COLO829 (cell line): ENCODE results near the gene DOCK7.
A peak's percentile ranks its signal among the peaks of the same experiment; 100 is the strongest.
"Not testable (repeated sequence)": the region's sequence is repeated elsewhere in the genome, so short reads cannot be mapped to it uniquely, and the experiment has no call there.

Source experiments
- DNase-seq: peaks from one replicate; pipeline ENCODE4 v3.0.0; 2012; ENCODE audit warnings: low spot score

The DOCK7 gene

DNA sequence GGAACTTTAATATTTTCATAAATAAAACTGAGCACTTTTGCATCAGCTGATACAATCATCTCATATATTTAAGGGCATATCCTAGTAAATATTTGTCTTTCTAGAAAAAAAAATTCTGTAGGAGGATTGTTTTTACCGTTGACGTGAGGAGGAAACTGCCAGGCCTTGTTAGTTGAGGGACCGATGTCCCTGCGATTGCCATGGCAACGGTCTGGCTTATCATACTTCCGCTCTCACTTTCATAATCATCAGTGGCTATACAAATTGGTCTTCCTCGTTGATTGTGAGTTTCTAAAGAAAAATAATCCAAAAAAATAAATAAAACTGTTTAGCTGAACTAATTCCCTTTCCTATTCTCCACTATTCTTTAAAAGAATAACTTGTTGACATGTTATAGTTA lies 160.2 kb downstream of the DOCK7 start:
- DNase-seq: no peak

DNA sequence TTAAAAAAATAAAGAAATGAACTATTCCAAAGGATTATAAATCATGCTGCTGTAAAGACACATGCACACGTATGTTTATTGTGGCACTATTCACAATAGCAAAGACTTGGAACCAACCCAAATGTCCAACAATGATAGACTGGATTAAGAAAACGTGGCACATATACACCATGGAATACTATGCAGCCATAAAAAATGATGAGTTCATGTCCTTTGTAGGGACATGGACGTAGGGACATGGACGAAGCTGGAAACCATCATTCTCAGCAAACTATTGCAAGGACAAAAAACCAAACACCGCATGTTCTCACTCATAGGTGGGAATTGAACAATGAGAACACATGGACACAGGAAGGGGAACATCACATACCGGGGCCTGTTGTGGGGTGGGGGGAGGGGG lies 160.8 kb downstream of the DOCK7 start:
- DNase-seq: not testable (repeated sequence)

DNA sequence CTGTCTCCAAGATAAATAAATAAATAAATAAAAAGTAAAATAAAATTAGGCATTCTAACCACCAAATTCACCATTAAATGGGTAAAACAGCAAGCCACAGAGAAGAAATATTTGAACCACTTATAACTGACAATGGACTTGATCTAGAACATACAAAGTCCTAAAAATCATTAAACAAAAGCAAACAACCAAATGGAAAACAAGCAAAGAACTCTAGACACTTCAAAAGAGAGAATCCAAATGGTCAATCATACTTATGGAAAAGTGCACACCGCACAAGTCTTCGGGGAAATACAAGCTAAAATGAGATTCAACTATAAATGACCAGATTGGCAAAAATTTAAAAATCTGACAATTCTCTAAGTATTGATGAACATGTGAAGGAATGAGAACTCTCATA lies 164.3 kb downstream of the DOCK7 start:
- no peak for DNase-seq

GRCh38 chr1:62516600-62516999 lies 171.6 kb downstream of the DOCK7 start:
- peak; percentile 41 for DNase-seq

DNA sequence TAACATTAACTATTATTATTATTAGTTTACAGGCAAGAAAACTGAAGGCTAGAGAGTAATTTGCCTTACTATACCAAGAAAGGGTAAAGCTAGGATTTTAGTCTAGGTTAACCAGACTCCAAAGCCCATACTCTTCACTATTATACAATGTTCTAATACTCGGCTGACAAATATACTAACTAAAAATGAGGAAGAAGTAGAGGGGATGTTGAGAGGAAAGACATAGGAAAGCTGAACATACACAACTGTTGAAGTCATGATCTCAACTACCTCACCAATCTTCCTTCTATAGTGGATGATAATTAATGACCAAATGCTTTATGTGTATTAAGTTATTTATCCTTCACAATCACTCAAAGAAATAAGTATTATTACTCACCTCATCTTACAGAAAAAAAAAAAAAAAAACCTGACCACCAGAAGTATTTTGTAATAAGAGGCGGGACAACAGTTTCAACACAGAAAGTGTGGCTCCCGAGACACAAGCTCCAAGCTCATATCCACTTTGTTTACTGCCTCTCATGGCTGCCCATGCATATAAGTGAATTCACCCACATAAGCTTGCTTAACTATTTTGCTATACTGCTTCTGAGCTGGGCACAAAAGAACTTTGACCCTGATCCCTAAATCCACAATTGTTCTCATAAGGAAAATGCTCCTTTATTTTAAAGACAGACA lies 173.3 kb downstream of the DOCK7 start:
- DNase-seq: no peak

GRCh38 chr1:62513013-62513412 lies 175.2 kb downstream of the DOCK7 start:
- no peak for DNase-seq

DNA sequence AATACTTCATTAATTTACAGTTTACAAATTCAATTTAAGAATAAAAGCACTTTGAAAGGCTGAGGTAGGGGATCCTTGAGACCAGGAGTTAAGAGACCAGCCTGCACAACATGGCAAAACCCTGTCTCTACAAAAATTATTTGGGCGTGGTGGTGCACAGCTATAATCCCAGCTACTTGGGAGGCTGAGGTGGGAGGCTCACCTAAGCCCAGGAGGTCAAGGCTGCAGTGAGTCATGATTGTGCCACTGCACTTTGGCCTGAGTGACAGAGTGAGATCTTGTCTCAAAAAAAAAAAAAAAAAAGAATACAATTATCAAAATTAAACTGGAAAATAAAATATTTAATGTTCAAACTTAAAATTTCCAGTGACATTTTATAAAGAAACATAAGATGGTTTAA lies 179.2 kb downstream of the DOCK7 start:
- no peak for DNase-seq

DNA sequence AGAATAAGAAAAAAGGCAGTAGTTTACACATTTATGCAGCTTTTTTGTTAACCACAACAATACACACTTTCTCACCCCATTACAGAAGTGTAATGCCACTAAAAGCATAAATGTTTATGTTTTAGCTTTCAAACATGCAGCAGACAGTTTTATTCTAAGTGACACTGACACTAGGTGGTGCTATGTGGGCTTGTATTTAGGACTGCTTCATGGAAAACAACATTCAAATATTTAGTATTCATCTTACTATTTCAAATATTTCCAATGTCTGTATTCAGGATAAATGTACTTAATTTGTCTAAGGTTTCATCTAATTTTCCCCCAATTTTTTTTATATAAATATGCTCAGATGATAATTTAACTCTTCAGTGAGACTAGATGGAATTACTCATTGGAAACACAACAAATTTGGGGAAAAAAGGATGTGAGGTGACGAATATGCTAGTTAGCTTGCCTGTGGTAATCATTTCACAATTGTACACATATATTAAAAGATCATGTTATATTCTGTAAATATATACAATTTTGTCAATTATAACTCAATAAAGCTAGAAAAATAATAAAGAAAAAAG lies 179.9 kb downstream of the DOCK7 start:
- peak; percentile 42 for DNase-seq

GRCh38 chr1:62500210-62500609 lies 188.0 kb downstream of the DOCK7 start:
- no peak for DNase-seq

- DNase-seq: no peak
Measured at GRCh38 chr1:62494137-62494536, 194.0 kb downstream of the DOCK7 start.

DNA sequence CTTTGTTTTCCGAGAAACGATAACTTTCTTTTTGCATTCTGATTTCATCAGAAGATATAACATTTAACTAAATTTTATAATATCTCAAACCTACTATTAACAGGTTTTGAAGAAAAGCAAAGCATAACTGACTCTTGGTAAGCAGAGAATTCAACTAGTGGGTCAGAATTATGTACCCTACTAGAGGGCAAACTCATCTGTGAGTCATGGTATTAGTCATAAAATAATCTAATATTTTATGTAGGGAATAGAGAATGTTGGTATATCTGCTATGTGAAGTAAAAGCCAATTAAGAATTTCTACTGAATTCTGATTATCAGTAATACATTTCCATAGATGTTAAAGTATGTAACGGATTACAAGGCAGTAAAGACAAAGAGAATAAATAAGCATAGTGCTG lies 194.5 kb downstream of the DOCK7 start:
- DNase-seq: no peak

DNA sequence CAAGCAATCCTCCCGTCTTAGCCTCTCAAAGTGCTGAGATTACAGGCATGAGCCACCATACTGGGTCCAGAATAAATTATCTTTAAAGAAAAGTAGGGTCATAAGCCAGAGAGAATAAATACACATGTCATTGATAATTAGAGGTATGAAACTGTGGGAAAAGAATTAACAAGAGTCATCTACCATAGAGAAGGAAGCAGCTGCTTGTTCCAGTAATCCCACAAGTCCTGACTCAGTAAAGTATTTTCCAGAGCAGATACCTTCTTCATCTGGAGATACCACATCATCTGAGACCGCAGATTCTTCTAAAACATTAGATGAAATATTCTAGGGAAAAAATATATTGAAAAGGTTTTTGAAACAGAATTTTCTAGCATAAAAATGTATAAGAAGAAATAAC lies 195.7 kb downstream of the DOCK7 start:
- no peak for DNase-seq

DNA sequence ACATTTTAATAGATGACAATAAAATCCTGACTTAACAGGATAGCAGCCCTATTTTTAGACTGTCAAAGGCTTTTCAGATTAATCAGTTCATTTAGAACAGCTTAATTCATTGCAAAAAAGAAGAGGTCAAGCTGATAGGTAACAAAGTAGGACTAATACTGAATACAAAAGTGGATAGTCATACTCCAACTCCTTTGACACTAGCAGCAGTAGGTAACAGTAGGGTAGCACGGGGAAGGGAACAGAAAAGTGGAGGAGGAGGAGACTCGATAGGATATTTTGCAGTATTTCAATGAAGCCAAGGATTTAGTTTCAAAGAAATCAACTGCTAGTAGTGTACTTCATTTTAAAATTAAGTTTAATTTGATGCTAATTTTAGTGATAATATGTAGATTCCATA lies 200.2 kb downstream of the DOCK7 start:
- DNase-seq: no peak

DNA sequence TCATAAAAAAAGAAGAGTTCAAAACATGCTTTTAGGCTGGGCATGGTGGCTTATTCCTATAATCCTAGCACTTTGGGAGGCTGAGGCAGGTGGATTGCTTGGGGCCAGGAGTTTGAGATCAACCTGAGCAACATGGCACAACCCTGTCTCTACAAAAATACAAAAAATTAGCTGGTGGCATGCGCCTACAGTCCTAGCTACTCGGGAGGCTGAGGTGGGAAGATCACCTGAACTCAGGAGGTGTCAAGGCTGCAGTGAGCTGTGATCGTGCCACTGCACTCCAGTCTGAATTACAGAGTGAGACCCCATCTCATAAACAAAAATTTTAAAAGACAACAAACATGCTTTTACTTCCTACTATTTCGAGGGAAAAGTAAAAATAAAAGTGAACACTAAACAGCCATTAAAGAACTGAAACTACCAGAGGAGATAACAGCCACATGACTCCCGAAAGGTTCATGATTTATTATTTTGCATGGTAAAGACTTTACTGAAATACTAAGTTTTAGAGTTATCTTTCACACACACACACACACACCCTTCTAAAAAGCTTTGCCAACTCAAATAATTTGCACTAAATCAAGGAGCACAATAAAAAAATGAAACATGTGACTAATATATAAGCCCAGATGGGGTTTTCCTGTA lies 203.2 kb downstream of the DOCK7 start:
- DNase-seq: no peak

DNA sequence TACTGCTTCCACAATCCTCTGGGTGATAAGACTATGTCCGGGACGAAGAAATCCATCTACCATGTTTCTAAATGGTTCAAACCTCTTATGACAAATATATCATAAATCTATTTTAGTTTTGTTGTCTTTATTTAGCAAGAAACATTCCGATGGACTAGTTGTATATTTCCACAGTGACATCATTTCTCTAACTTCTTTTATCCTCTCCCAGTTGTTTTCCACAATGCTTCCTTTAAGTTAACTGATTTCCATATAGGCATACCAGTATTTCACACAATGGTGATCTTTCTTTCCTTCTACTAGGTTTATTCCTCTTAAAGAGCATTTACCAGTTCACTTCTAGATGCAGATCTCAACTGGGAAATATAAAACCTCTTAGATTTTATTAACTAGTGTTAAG lies 206.5 kb downstream of the DOCK7 start:
- DNase-seq: peak; percentile 66

DNA sequence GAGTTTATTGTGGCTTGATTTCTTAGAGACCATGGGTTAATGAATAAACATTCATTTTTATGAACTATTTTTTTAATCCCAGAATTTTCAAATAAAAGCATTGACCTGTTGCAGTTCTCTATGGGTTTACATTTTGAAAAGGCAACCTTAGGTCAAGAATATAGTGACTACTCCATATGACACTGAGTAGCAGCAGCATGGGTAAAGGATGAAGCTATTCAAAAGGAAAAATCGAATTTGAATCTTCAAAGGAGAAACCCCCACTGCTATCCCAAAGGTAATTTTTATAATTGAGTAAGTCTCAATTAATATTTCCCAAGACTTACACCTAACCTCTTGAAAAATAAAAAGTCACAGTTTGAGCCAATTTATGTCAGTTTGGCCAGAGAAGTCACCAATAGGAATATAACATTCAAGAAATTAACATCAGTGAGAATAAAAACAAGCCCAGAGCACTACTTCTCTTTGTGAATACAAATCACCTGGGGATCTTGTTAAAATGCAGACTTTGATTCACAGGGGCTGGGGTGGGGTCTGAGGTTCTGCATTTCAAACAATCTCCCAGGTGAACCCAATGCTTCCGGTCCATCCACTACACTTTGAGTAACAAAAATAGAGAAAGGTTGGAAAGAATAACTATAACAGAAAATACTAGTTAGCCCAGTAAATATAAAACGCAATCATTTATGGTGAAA lies 211.5 kb downstream of the DOCK7 start:
- no peak for DNase-seq

GRCh38 chr1:62467092-62467491 lies 221.1 kb downstream of the DOCK7 start:
- DNase-seq: no peak

- DNase-seq: no peak
Measured at GRCh38 chr1:62462370-62462769, 225.8 kb downstream of the DOCK7 start.

GRCh38 chr1:62457955-62458354 lies 230.2 kb downstream of the DOCK7 start:
- no peak for DNase-seq

GRCh38 chr1:62452951-62453350 lies 235.2 kb downstream of the DOCK7 start:
- DNase-seq: no peak

DNA sequence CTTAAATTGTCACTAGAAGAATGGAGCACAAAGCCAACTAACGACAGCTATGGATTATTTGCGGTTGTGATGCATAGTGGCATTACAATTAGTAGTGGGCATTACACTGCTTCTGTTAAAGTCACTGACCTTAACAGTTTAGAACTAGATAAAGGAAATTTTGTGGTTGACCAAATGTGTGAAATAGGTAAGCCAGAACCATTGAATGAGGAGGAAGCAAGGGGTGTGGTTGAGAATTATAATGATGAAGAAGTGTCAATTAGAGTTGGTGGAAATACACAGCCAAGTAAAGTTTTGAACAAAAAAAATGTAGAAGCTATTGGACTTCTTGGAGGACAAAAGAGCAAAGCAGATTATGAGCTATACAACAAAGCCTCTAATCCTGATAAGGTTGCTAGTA lies 237.9 kb downstream of the DOCK7 start:
- DNase-seq: no peak

GRCh38 chr1:62448221-62448933 lies 239.8 kb downstream of the DOCK7 start:
- no peak for DNase-seq

DNA sequence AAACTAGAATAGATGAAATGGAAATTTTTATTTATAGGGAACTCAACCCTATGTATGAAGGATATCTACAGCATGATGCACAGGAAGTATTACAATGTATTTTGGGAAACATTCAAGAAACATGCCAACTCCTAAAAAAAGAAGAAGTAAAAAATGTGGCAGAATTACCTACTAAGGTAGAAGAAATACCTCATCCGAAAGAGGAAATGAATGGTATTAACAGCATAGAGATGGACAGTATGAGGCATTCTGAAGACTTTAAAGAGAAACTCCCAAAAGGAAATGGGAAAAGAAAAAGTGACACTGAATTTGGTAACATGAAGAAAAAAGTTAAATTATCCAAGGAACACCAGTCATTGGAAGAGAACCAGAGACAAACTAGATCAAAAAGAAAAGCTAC lies 243.5 kb downstream of the DOCK7 start:
- no peak for DNase-seq
